ENCODE measurements around the gene PPP1CB.

Gene PPP1CB

DNA sequence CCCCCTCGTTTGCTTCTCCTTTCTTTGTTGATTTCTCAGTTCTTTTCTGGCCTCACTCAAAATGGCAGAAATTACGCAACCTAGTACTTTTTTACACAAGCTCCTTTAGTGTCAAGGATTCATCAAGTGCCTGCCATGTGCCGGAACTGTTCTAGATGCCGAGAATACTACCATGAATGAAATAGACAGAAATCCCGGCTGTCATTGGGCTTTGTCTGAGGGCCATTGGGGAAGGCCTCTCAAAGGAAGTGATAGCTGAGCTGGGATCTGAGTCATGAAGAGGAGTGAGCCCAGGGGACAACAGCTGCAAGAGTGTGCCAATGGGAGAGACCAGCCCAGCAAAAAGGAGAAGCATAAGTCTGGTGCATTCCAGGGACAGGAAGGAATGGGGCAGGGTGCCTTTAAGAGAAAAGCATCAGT, 34.3 kb upstream of the PPP1CB start:
- no peak overlapping the region for H3K4me3 ChIP-seq (ENCODE audit: low read depth, low read length)
- no peaks in the 10 kb centered on the region for H3K27me3 ChIP-seq (ENCODE audit: insufficient read depth, low read depth, severe bottlenecking)
- H3K9me3 ChIP-seq (ENCODE audit: severe bottlenecking), result no peaks in the 10 kb centered on the region
- TF ChIP-seq, protein P1, sequence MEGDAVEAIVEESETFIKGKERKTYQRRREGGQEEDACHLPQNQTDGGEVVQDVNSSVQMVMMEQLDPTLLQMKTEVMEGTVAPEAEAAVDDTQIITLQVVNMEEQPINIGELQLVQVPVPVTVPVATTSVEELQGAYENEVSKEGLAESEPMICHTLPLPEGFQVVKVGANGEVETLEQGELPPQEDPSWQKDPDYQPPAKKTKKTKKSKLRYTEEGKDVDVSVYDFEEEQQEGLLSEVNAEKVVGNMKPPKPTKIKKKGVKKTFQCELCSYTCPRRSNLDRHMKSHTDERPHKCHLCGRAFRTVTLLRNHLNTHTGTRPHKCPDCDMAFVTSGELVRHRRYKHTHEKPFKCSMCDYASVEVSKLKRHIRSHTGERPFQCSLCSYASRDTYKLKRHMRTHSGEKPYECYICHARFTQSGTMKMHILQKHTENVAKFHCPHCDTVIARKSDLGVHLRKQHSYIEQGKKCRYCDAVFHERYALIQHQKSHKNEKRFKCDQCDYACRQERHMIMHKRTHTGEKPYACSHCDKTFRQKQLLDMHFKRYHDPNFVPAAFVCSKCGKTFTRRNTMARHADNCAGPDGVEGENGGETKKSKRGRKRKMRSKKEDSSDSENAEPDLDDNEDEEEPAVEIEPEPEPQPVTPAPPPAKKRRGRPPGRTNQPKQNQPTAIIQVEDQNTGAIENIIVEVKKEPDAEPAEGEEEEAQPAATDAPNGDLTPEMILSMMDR (IDR thresholded peaks at IDR 0.05; ENCODE audit: low read depth, low read length), result no peak
- no peak for DNase-seq
- no peak overlapping the region for H3K27ac ChIP-seq
- H3K36me3 ChIP-seq, result no peaks in the 10 kb centered on the region

DNA sequence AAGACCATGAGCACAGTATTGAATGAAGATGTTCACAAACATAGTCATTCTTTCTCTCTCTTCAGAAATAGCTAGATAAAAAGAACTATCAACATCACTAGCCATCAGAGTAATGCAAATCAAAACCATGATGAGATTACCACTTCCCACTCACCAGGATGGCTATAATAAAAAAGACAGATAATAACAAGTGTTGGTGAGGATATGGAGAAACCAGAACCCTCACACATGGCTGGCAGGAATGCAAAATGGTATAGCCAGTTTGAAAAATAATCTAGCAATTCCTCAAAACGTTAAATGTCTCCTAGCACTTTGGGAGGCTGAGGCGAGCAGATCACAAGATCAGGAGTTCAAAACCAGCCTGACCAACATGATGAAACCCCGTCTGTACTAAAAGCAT, 31.3 kb upstream of the PPP1CB start:
- no peaks in the 10 kb centered on the region for H3K36me3 ChIP-seq
- no peak overlapping the region for H3K4me3 ChIP-seq (ENCODE audit: low read depth, low read length)
- DNase-seq, result no peak
- H3K27me3 ChIP-seq (ENCODE audit: insufficient read depth, low read depth, severe bottlenecking), result no peaks in the 10 kb centered on the region
- no peaks in the 10 kb centered on the region for H3K9me3 ChIP-seq (ENCODE audit: severe bottlenecking)
- TF ChIP-seq, protein P1 (IDR thresholded peaks at IDR 0.05; ENCODE audit: low read depth, low read length), result no peak
- H3K27ac ChIP-seq, result no peak overlapping the region

DNA sequence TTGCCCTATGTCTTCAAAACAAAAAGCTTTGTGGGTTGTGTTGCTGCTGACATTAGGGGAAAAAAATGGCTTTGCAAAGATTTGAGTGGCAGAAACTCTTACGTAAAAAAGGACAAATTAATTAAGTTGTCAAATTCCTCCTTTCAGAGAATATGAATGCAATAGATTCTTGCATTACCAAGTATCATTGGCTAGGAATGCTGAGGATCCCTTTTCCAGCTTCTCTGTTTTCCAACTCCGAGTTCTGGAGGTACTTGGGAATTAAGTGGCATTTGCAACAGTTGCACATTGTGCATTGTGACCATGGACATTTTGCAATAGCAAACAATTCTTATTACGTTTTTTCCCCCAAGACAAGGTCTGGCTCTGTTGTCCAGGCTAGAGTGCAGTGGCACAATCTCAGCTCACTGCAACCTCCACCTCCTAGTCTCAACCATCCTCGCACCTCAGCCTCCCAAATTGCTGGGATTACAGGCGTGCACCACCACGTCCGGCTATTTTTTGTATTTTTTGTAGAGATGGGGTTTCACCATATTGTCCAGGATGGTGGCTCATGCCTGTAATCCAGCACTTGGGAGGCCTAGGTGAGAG, 29.9 kb upstream of the PPP1CB start:
- DNase-seq, result no peak
- no peaks in the 10 kb centered on the region for H3K9me3 ChIP-seq (ENCODE audit: severe bottlenecking)
- no peaks in the 10 kb centered on the region for H3K36me3 ChIP-seq
- H3K27ac ChIP-seq, result no peak overlapping the region
- H3K27me3 ChIP-seq (ENCODE audit: insufficient read depth, low read depth, severe bottlenecking), result no peaks in the 10 kb centered on the region
- no peak overlapping the region for H3K4me3 ChIP-seq (ENCODE audit: low read depth, low read length)
- TF ChIP-seq, protein P1 (IDR thresholded peaks at IDR 0.05; ENCODE audit: low read depth, low read length), result no peak

DNA sequence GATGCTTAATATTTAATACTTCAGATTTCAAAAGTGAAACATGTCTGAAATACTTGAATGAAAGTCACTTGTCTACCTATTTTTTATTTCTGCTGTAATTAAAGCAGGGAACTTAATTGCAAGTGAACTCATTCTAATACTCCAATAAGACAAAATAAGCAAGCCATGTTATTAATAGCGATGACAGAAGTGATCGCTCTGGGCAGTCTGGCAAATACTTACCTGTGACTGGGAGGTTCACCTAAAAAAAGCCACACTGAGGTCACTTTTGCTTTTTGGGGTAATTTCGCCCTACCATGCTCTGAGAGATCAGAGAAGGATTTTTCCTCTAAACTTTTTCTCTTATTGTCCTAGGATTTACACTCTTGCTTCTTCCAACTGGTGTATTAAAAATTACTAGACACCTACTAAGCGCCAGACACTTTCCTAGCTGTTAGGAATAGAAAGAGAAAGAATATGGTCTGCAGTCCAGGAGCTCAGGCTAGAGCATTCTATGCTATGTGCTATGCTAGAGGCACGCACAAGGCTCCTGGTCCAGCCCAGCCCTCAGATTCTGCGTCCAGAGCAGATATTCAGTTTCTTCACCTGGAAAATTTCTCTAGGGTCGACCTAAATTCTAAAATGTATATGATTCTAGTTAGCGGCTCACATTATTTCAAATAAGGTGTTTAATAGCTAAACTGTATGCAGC, 26.5 kb upstream of the PPP1CB start:
- Histone ChIP-seq H3K27ac (no peak overlapping the region), H3K4me3 (ENCODE audit: low read depth, low read length) (no peak overlapping the region), H3K27me3 (ENCODE audit: insufficient read depth, low read depth, severe bottlenecking) (no peaks in the 10 kb centered on the region), H3K9me3 (ENCODE audit: severe bottlenecking) (no peaks in the 10 kb centered on the region), H3K36me3 (no peaks in the 10 kb centered on the region)
- TF ChIP-seq, protein P1 (IDR thresholded peaks at IDR 0.05; ENCODE audit: low read depth, low read length), result no peak
- no peak for DNase-seq

DNA sequence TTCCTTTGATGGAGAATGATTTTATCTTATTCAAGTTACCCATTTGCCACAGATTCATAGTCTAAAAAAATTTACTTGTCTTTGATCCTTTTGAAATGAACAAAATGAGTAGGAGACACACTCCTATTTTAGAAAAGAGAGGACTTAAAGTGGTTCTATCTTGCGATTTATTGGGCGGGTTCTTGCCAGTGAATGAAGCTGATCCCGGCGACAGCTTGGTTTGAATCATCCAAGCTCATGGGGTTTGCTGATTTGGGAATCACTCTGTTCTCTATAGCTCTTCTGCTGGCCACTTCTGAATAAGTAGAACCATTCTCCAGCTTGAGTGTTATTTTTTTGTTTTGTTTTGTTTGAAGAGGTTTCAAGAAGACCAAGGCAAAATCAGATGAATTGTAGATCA, 25.5 kb upstream of the PPP1CB start:
- Histone ChIP-seq H3K27ac (no peak overlapping the region), H3K9me3 (ENCODE audit: severe bottlenecking) (no peaks in the 10 kb centered on the region), H3K4me3 (ENCODE audit: low read depth, low read length) (no peak overlapping the region), H3K36me3 (no peaks in the 10 kb centered on the region), H3K27me3 (ENCODE audit: insufficient read depth, low read depth, severe bottlenecking) (no peaks in the 10 kb centered on the region)
- no peak for DNase-seq
- TF ChIP-seq, protein P1 (IDR thresholded peaks at IDR 0.05; ENCODE audit: low read depth, low read length), result no peak

DNA sequence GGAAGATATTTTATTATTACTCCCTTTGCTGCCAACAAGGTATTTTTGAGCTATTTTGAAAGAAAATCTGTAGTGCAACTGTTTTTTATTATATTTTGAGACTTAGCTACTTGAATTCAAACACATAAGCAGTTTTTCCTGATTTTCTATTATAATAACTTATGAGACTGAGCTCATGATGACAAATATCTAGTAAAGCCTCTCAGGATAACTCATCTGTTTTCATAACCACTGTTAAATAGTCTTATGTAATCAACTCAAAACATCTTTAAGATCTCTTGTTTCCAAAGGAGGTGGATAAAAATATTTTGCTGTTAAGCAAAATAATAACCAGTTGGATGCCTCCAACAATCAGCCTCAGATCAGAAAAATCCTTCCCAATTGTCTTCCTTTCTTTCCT, 21.9 kb upstream of the PPP1CB start:
- Histone ChIP-seq H3K27ac (no peak overlapping the region), H3K9me3 (ENCODE audit: severe bottlenecking) (no peaks in the 10 kb centered on the region), H3K4me3 (ENCODE audit: low read depth, low read length) (no peak overlapping the region), H3K27me3 (ENCODE audit: insufficient read depth, low read depth, severe bottlenecking) (no peaks in the 10 kb centered on the region), H3K36me3 (no peaks in the 10 kb centered on the region)
- DNase-seq, result no peak
- TF ChIP-seq, protein P1 (IDR thresholded peaks at IDR 0.05; ENCODE audit: low read depth, low read length), result no peak

Data from WERI-Rb-1 (cell line).